Mesenchymal stem cell (in vitro differentiated cells and primary cell): ENCODE data around the gene ARL8A.

Experiments used
- DNase-seq: peaks from one replicate; pipeline ENCODE4 v3.0.0-alpha.2; 2013
- H2AFZ ChIP-seq: one replicate; pipeline ENCODE4 v1.6.1; 2013; ENCODE audit warnings: low read depth, mild to moderate bottlenecking, control low read depth, inconsistent platforms, low read length, moderate library complexity
- H2AK5ac ChIP-seq: 2 replicates; pipeline ENCODE4 v1.6.1; 2013; ENCODE audit warnings: low read length, moderate library complexity, mild to moderate bottlenecking, inconsistent platforms; ENCODE audit not compliant: severe bottlenecking
- H2BK120ac ChIP-seq: one replicate; pipeline ENCODE4 v1.6.1; 2013; ENCODE audit warnings: low read depth, mild to moderate bottlenecking, inconsistent platforms, low read length, moderate library complexity
- H2BK12ac ChIP-seq, 2 experiments: one replicate each; pipeline ENCODE4 v1.6.1; 2013; ENCODE audit warnings: inconsistent platforms in 2 of 2, low read length in 2 of 2, mild to moderate bottlenecking in 2 of 2, moderate library complexity in 2 of 2, control low read depth in 1 of 2
- H2BK15ac ChIP-seq: one replicate; pipeline ENCODE4 v1.6.1; 2013; ENCODE audit warnings: mild to moderate bottlenecking, low read depth, inconsistent platforms; ENCODE audit not compliant: poor library complexity, severe bottlenecking
- H2BK5ac ChIP-seq: 2 replicates; pipeline ENCODE4 v1.6.1; 2013; ENCODE audit warnings: low read depth, mild to moderate bottlenecking, low read length, control low read depth, inconsistent platforms; ENCODE audit not compliant: poor library complexity, severe bottlenecking
- H3K14ac ChIP-seq, 2 experiments: one replicate each; pipeline ENCODE4 v1.6.1; 2013; ENCODE audit warnings: inconsistent platforms in 2 of 2, low read length in 2 of 2, control low read depth in 1 of 2, mild to moderate bottlenecking in 1 of 2, moderate library complexity in 1 of 2
- H3K18ac ChIP-seq, 2 experiments: one replicate each; pipeline ENCODE4 v1.6.1; 2013; ENCODE audit warnings: inconsistent platforms in 2 of 2, low read length in 2 of 2, control low read depth in 1 of 2, low read depth in 1 of 2, mild to moderate bottlenecking in 1 of 2
- H3K23ac ChIP-seq, 2 experiments: one replicate each; pipeline ENCODE4 v1.6.1; 2013; ENCODE audit warnings: inconsistent platforms in 2 of 2, low read length in 2 of 2, mild to moderate bottlenecking in 2 of 2, moderate library complexity in 2 of 2, control low read depth in 1 of 2
- H3K27ac ChIP-seq: 2 replicates; pipeline ENCODE4 v1.5.1; 2013; ENCODE audit warnings: mild to moderate bottlenecking, moderate library complexity, low read length, control low read depth, inconsistent platforms; ENCODE audit not compliant: poor library complexity, severe bottlenecking
- H3K27me3 ChIP-seq, 2 experiments: 2 replicates each; pipeline versions ENCODE4 v1.6.1 to v1.7.0; 2013; ENCODE audit warnings: low read length in 2 of 2, mild to moderate bottlenecking in 2 of 2, moderate library complexity in 2 of 2, control low read depth in 1 of 2, inconsistent platforms in 1 of 2; ENCODE audit not compliant: control insufficient read depth in 1 of 2, insufficient read depth in 1 of 2
- H3K36me3 ChIP-seq, 2 experiments: 2 replicates each; pipeline versions ENCODE4 v1.6.1 to v1.7.0; 2013; ENCODE audit warnings: low read length in 2 of 2, control low read depth in 1 of 2, inconsistent platforms in 1 of 2, low read depth in 1 of 2, mild to moderate bottlenecking in 1 of 2; ENCODE audit not compliant: insufficient read depth in 2 of 2, control insufficient read depth in 1 of 2
- H3K4ac ChIP-seq, 2 experiments: one replicate each; pipeline ENCODE4 v1.6.1; 2013; ENCODE audit warnings: inconsistent platforms in 2 of 2, low read length in 2 of 2, mild to moderate bottlenecking in 2 of 2, moderate library complexity in 2 of 2, control low read depth in 1 of 2, low read depth in 1 of 2
- H3K4me1 ChIP-seq: 2 replicates; pipeline ENCODE4 v1.6.1; 2013; ENCODE audit warnings: low read depth, low read length, control low read depth; ENCODE audit not compliant: control insufficient read depth, insufficient read depth
- H3K4me2 ChIP-seq: 2 replicates; pipeline ENCODE4 v1.6.1; 2013; ENCODE audit warnings: low read length, mild to moderate bottlenecking, inconsistent platforms; ENCODE audit not compliant: poor library complexity, severe bottlenecking
- H3K4me3 ChIP-seq, 2 experiments: 2 replicates each; pipeline versions ENCODE4 v1.5.1 to v1.7.0; 2013; ENCODE audit warnings: low read length in 2 of 2, mild to moderate bottlenecking in 2 of 2, control low read depth in 1 of 2, low read depth in 1 of 2; ENCODE audit not compliant: insufficient read depth in 1 of 2
- H3K79me1 ChIP-seq: replicated peaks from 2 replicates; pipeline ENCODE4 v1.6.1; 2013; ENCODE audit warnings: mild to moderate bottlenecking, control low read depth, low read length, inconsistent platforms; ENCODE audit not compliant: poor library complexity, severe bottlenecking
- H3K9ac ChIP-seq: 2 replicates; pipeline ENCODE4 v1.7.0; 2013; ENCODE audit warnings: mild to moderate bottlenecking, low read length, moderate library complexity
- H3K9me3 ChIP-seq: 2 replicates; pipeline ENCODE4 v1.7.0; 2013; ENCODE audit warnings: mild to moderate bottlenecking, low read length; ENCODE audit not compliant: control insufficient read depth
- H4K8ac ChIP-seq: one replicate; pipeline ENCODE4 v1.6.1; 2013; ENCODE audit warnings: inconsistent platforms, mild to moderate bottlenecking, low read length, moderate library complexity
- H4K91ac ChIP-seq: one replicate; pipeline ENCODE4 v1.6.1; 2013; ENCODE audit warnings: mild to moderate bottlenecking, low read length, inconsistent platforms
- WGBS: methylation state at CpG from one replicate; pipeline ENCODE4 v1.1.7; 2013; ENCODE audit warnings: mixed read lengths; 5-methylcytosine and 5-hydroxymethylcytosine counted together

Gene ARL8A

DNA sequence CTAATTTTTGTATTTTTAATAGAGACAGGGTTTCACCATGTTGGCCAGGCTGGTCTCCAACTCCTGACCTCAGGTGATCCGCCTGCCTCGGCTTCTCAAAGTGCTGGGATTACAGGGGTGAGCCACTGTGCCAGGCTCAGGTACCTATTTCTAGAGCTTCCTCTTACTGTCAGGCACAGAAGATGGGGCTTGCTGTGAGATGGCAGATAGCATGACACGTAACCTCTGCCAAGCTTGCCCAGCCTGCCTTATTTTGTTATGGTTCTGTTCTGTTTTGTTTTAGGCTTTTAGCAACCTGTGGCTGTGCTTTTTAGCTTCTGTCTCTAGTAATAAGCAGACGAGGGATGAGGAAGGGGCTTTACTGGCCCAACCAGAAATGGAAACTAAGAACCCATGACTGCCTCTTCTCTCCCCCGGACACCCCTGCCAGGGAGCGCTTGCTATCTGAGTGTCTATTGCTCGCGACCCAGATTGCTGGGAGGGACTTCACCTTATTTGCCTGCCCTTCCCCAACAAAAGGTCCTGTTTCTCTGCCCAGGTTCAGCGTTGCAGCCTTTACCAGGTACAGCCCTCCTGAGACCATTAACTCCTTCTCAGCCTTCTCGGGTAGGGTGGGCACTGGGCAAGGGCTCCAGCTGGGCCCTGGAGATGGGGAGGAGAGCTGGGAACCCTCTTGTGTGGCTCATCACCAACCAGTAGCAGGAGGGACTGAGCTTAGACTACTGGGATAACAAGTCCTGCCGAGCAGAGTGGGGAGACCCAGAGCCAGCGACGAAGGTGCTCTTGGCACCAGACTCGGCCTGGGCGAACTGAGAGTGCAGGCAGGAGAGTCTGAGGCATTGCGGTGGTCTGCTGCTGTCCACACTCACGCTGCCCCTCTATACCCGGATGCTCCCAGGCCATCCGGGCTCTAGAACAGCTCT lies 35.6 kb upstream of the ARL8A start:
- WGBS: 79% methylated on average over 17 of the region's 19 CpGs
- no peak overlapping the region for H3K27ac ChIP-seq

DNA sequence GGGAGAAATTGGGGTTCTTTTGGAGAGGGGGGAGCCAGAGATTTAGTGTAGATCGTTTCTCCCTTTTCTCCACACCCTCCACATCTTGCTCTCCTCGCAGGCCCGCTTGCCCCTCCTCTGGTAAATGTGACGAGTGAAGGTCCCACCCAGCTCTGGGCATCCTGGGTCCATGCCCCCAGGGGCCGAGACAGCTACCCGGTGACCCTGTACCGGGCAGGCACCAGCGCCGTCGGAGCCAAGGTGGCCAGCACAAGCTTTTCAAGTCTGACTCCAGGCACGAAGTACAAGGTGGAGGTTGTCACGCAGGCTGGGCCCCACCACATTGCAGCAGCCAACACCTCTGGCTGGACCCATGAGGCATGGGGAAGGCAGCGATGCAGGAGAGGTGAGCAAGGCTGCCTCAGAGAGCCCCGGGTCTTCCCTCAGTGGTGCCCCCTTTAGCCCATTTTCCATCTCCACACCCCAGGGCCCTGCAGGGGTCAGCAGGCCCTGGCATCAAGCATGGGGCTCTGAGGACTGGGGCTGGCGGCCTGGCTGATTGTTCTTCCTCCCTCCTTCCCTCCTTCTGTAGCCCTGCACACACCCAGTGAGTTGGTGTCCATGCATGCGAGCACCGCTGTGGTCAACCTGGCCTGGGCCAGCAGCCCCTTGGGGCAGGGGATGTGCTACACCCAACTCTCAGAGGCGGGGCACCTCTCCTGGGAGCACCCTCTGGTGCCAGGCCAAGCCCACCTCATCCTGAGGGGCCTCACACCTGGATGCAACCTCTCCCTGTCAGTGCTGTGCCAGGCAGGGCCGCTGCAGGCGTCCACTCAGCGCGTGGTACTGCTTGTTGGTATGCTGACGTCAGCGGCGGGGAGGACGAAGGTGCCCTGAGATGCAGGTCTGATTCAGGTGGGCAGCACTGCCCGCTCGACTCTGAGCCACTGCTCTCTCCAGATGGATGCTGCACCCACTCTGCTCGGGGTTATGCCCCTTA lies 32.7 kb upstream of the ARL8A start:
- no peak overlapping the region for H2AFZ ChIP-seq
- no peaks in the 10 kb centered on the region for H3K9me3 ChIP-seq
- H3K27ac ChIP-seq: no peak overlapping the region
- no peak overlapping the region for H3K9ac ChIP-seq
- no peak overlapping the region for H2BK12ac ChIP-seq
- H3K18ac ChIP-seq: no peak overlapping the region
- H2AK5ac ChIP-seq: no peak overlapping the region
- peaks cover 37 to 60% of the 10 kb centered on the region in 2 experiments for H3K27me3 ChIP-seq
- no peaks in the 10 kb centered on the region for H3K36me3 ChIP-seq
- peak overlapping the region in 1 of 2 experiments; percentile 22 for H3K14ac ChIP-seq
- H3K79me1 ChIP-seq: no peaks in the 10 kb centered on the region
- no peak overlapping the region for H2BK120ac ChIP-seq
- no peak overlapping the region for H2BK15ac ChIP-seq
- H3K4ac ChIP-seq: no peak overlapping the region
- WGBS: 87% methylated on average over 28 of the region's 29 CpGs
- H3K4me3 ChIP-seq: no peak overlapping the region
- H3K23ac ChIP-seq: no peak overlapping the region
- H4K8ac ChIP-seq: no peak overlapping the region
- peak overlapping the region; percentile 35 for H4K91ac ChIP-seq
- no peak for DNase-seq
- no peak overlapping the region for H2BK5ac ChIP-seq
- no peaks in the 10 kb centered on the region for H3K4me1 ChIP-seq
- H3K4me2 ChIP-seq: no peak overlapping the region

More for the DNA sequence above, 35.6 kb upstream of the ARL8A start:
- Histone ChIP-seq H3K79me1 (no peaks in the 10 kb centered on the region), H3K14ac (no peak overlapping the region), H3K4ac (no peak overlapping the region), H2BK15ac (no peak overlapping the region), H2AFZ (no peak overlapping the region), H2BK12ac (no peak overlapping the region), H3K18ac (no peak overlapping the region), H2BK120ac (no peak overlapping the region), H3K4me1 (peaks cover 3% of the 10 kb centered on the region), H3K9me3 (no peaks in the 10 kb centered on the region), H2BK5ac (no peak overlapping the region), H4K91ac (no peak overlapping the region), H3K4me3 (no peak overlapping the region), H3K36me3 (no peaks in the 10 kb centered on the region), H3K4me2 (no peak overlapping the region), H4K8ac (no peak overlapping the region), H3K9ac (no peak overlapping the region), H3K27me3 (peaks cover 57 to 84% of the 10 kb centered on the region in 2 experiments), H3K23ac (no peak overlapping the region), H2AK5ac (no peak overlapping the region)
- DNase-seq: no peak

- no peak overlapping the region for H3K9ac ChIP-seq
- no peak overlapping the region for H3K27ac ChIP-seq
- no peak overlapping the region for H4K8ac ChIP-seq
- no peak overlapping the region for H3K23ac ChIP-seq
- no peak overlapping the region for H2BK15ac ChIP-seq
- H3K18ac ChIP-seq: no peak overlapping the region
- H3K27me3 ChIP-seq: peaks cover 21 to 31% of the 10 kb centered on the region in 2 experiments
- H3K4me2 ChIP-seq: no peak overlapping the region
- no peak overlapping the region for H2BK120ac ChIP-seq
- no peaks in the 10 kb centered on the region for H3K4me1 ChIP-seq
- no peaks in the 10 kb centered on the region for H3K9me3 ChIP-seq
- no peak overlapping the region for H3K4ac ChIP-seq
- no peaks in the 10 kb centered on the region for H3K79me1 ChIP-seq
- H3K36me3 ChIP-seq: no peaks in the 10 kb centered on the region
- H2AK5ac ChIP-seq: no peak overlapping the region
- H3K14ac ChIP-seq: no peak overlapping the region
- H2BK5ac ChIP-seq: no peak overlapping the region
- no peak overlapping the region for H2AFZ ChIP-seq
- H2BK12ac ChIP-seq: no peak overlapping the region
- no peak overlapping the region for H3K4me3 ChIP-seq
- no peak for DNase-seq
- H4K91ac ChIP-seq: no peak overlapping the region
- WGBS: 85% methylated on average over 7 of the region's 7 CpGs
Observed at GRCh38 chr1:202173993-202174392, 29.5 kb upstream of the ARL8A start.

- Histone ChIP-seq H3K27me3 (peaks cover 8 to 15% of the 10 kb centered on the region in 2 experiments), H2BK12ac (no peak overlapping the region), H3K14ac (no peak overlapping the region), H3K4me3 (no peak overlapping the region), H2AFZ (no peak overlapping the region), H3K36me3 (no peaks in the 10 kb centered on the region), H2BK5ac (no peak overlapping the region), H4K8ac (no peak overlapping the region), H3K79me1 (no peaks in the 10 kb centered on the region), H3K9me3 (no peaks in the 10 kb centered on the region), H3K18ac (no peak overlapping the region), H2BK120ac (no peak overlapping the region), H3K4me1 (no peaks in the 10 kb centered on the region), H3K4ac (no peak overlapping the region), H2AK5ac (no peak overlapping the region), H2BK15ac (no peak overlapping the region), H4K91ac (no peak overlapping the region), H3K27ac (no peak overlapping the region), H3K23ac (no peak overlapping the region), H3K9ac (no peak overlapping the region), H3K4me2 (no peak overlapping the region)
- no peak for DNase-seq
- WGBS: 95% methylated on average over 5 of the region's 5 CpGs
Observed at GRCh38 chr1:202172015-202172355, 27.4 kb upstream of the ARL8A start.
